Measurements from ENCODE around the gene RBBP9. TPM values are rescaled to one million over a fixed set of nuclear protein-coding genes. Genes with fewer than 3 reads are reported as not detected.

The RBBP9 gene
- 9.4 and 12.2 TPM in 2 replicates for total RNA-seq

GRCh38 chr20:18496740-18497592 lies at the start of gene RBBP9:
TSS of gene RBBP9 (minus strand) at chr20:18497225. CDS start at chr20:18497167, 58 bp downstream.

GRCh38 chr20:18507218-18508191 lies 10.5 kb upstream of the RBBP9 start, which contains the start of gene SEC23B:
TSS of gene SEC23B (plus strand) at chr20:18507940. CDS start at chr20:18510836, 2,896 bp downstream.

GRCh38 chr20:18466894-18467730 lies 29.9 kb downstream of the RBBP9 start, which contains the start of the genes DZANK1 and POLR3F:
TSS of gene DZANK1 (minus strand) at chr20:18467030. CDS start at chr20:18465358, 1,672 bp downstream.
TSS of gene POLR3F (plus strand) at chr20:18467390. CDS start at chr20:18467507, 117 bp downstream.

Other genes starting within 250 kb of the RBBP9 start
- gene ZNF133, start 208.7 kb downstream of the RBBP9 start, total RNA-seq: 15.4 and 19.7 TPM in 2 replicates
- gene DZANK1, start 30.2 kb downstream of the RBBP9 start, total RNA-seq: 0.63 and 0.94 TPM in 2 replicates
- gene POLR3F, start 29.8 kb downstream of the RBBP9 start, total RNA-seq: 11.6 and 12.3 TPM in 2 replicates
- gene SEC23B, start 10.7 kb upstream of the RBBP9 start, total RNA-seq: 47.5 and 48.3 TPM in 2 replicates
- gene SMIM26, start 70.2 kb upstream of the RBBP9 start, total RNA-seq: 75.6 and 92.7 TPM in 2 replicates
- 74.9 and 98.3 TPM in 2 replicates for gene DTD1, start 90.8 kb upstream of the RBBP9 start, total RNA-seq